ENCODE data around the gene THAP7. TPM values are rescaled to one million over a fixed set of nuclear protein-coding genes. Genes with fewer than 3 reads are reported as not detected.
A peak's percentile ranks its signal among the peaks of the same experiment; 100 is the strongest.

Gene THAP7
- total and polyA plus RNA-seq, 9 of the 15 experiments (the other 6 are each of a cell fraction or from before 2014, with no cell fraction given) = 7.9 to 263 (median 84.1) TPM

DNA sequence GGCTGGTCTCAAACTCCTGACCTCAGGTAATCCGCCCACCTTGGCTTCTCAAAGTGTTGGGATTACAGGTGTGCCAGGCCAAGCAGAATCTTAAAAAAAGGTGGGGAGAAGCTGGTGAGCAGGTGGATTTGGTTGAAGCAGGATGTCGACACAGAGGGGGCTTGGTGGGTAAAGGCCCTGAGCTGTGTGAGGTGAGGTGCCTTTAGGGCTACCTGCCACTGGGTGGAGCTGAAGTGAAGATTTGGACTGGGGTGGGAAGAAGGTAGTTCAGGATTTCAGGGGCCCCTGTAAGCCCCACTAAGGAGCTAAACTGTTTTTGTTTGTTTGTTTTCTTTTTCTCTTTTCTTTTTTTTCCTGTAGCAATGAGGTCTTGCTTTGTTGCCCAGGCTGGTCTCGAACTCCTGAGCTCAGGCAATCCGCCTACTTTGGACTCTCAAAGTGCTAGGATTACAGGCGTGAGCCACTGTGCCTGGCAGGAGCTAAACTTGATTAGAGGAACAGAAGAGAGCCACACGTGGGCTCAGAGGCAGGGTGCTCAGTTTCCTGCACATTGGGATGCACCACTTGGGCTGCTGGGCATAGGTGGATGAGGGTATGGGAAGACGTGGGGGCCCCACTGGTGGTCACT lies 19.0 kb upstream of the THAP7 start (continued):
- TF ChIP-seq TSC22D4 (tag; IDR thresholded peaks at IDR 0.05) = peak; percentile 39; the same call in 1 of the 2 replicates
- no peak for TF ChIP-seq DPF2 (IDR thresholded peaks at IDR 0.05)
- 0 out of 4 replicates have a peak, but pooled peaks of 1 of the 2 experiments have one; percentile 43 for TF ChIP-seq SRF (CRISPR knock-in tag; IDR thresholded peaks at IDR 0.05)
- no peak for TF ChIP-seq BCL6 (CRISPR knock-in tag; IDR thresholded peaks at IDR 0.05)
- TF ChIP-seq NR4A1 (CRISPR knock-in tag; IDR thresholded peaks at IDR 0.05) = 0 out of 2 replicates have a peak, but pooled peaks have one; percentile 63
- 0 out of 2 replicates have a peak, but pooled peaks have one; percentile 44 for TF ChIP-seq NR4A1 (tag; IDR thresholded peaks at IDR 0.05)
- TF ChIP-seq CBFA2T3 (IDR thresholded peaks at IDR 0.05) = no peak
- peak; percentile 5; the same call in 1 of the 2 replicates for TF ChIP-seq MAFK (IDR thresholded peaks at IDR 0.05; ENCODE audit: low read length)
- TF ChIP-seq ELF1 (tag; IDR thresholded peaks at IDR 0.05) = no peak
- peak; percentile 81 for TF ChIP-seq ZNF764 (CRISPR knock-in tag; IDR thresholded peaks at IDR 0.05; ENCODE audit: low read depth)
- TF ChIP-seq TRIM28 (IDR thresholded peaks at IDR 0.05) = no peak
- TF ChIP-seq, protein P1, sequence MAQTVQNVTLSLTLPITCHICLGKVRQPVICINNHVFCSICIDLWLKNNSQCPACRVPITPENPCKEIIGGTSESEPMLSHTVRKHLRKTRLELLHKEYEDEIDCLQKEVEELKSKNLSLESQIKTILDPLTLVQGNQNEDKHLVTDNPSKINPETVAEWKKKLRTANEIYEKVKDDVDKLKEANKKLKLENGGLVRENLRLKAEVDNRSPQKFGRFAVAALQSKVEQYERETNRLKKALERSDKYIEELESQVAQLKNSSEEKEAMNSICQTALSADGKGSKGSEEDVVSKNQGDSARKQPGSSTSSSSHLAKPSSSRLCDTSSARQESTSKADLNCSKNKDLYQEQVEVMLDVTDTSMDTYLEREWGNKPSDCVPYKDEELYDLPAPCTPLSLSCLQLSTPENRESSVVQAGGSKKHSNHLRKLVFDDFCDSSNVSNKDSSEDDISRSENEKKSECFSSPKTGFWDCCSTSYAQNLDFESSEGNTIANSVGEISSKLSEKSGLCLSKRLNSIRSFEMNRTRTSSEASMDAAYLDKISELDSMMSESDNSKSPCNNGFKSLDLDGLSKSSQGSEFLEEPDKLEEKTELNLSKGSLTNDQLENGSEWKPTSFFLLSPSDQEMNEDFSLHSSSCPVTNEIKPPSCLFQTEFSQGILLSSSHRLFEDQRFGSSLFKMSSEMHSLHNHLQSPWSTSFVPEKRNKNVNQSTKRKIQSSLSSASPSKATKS (CRISPR knock-in tag; IDR thresholded peaks at IDR 0.05) = peak; percentile 73; the same call in 1 of the 2 replicates
- no peak for TF ChIP-seq ZKSCAN8 (CRISPR knock-in tag; IDR thresholded peaks at IDR 0.05)
- TF ChIP-seq EHMT2 (IDR thresholded peaks at IDR 0.05) = no peak
- TF ChIP-seq ZNF707 (CRISPR knock-in tag; conservative IDR thresholded peaks at IDR 0.05) = no peak
- TF ChIP-seq YBX1 (IDR thresholded peaks at IDR 0.05) = no peak
- TF ChIP-seq SMAD4 (CRISPR knock-in tag; conservative IDR thresholded peaks at IDR 0.05) = 0 out of 2 replicates have a peak, but pooled peaks have one; percentile 20
- TF ChIP-seq HEY1 (CRISPR knock-in tag; IDR thresholded peaks at IDR 0.05; ENCODE audit: borderline replicate concordance) = no peak
- TF ChIP-seq ZBTB11 (CRISPR knock-in tag; IDR thresholded peaks at IDR 0.05) = no peak; a peak in 1 of 6 replicates
- peak; percentile 57; the same call in 1 of the 2 replicates for TF ChIP-seq ZNF830 (CRISPR knock-in tag; IDR thresholded peaks at IDR 0.05)
- no peak; the same call in none of the 2 replicates for TF ChIP-seq KLF1 (tag; IDR thresholded peaks at IDR 0.05)
- TF ChIP-seq ZNF583 (CRISPR knock-in tag; IDR thresholded peaks at IDR 0.05) = peak; percentile 51; the same call in 1 of the 2 replicates
- no peak for TF ChIP-seq JUN (IDR thresholded peaks at IDR 0.05; ENCODE audit: borderline replicate concordance, low read depth, low read length)
- TF ChIP-seq JUN (CRISPR knock-in tag; IDR thresholded peaks at IDR 0.05; ENCODE audit: borderline replicate concordance) = no peak
- no peak for TF ChIP-seq PTTG1 (tag; IDR thresholded peaks at IDR 0.05; ENCODE audit: low read depth)
